ENCODE data around the gene SMAD6.

- TF ChIP-seq CTCF (IDR thresholded peaks at IDR 0.05; ENCODE audit: low read depth, low read length) (no peak), POLR2A (IDR thresholded peaks at IDR 0.05; ENCODE audit: extremely low read depth, insufficient read length) (no peak)
Observed at GRCh38 chr15:66801266-66801665, 99.2 kb downstream of the SMAD6 start.
